Fibroblast of pulmonary artery (primary cell): ENCODE measurements around the gene LUZP2.

Experiments used
- DNase-seq: peaks from one replicate; pipeline ENCODE4 v3.0.0-alpha.2; 2010; ENCODE audit warnings: low read depth
- H3K4me3 ChIP-seq: replicated peaks from 2 replicates; pipeline ENCODE4 v1.5.1; 2011; ENCODE audit warnings: low read depth, mild to moderate bottlenecking, control low read depth, low read length, moderate library complexity
- CTCF ChIP-seq: IDR thresholded peaks from 2 replicates; pipeline ENCODE4 v1.5.1; 2011; ENCODE audit warnings: mild to moderate bottlenecking, control low read depth, low read length, inconsistent platforms; ENCODE audit errors: missing control alignments

Gene LUZP2

GRCh38 chr11:24489477-24489876, 7.4 kb upstream of the LUZP2 start:
- no peak overlapping the region for H3K4me3 ChIP-seq
- no peak for DNase-seq
- no peak for TF ChIP-seq CTCF

GRCh38 chr11:24496386-24496735, 492 bp upstream of the LUZP2 start:
- H3K4me3 ChIP-seq: peak overlapping the region; percentile 54
- DNase-seq: peak; percentile 16
- no peak for TF ChIP-seq CTCF

GRCh38 chr11:24497831-24498230, 978 bp downstream of the LUZP2 start:
- no peak for DNase-seq
- no peak for TF ChIP-seq CTCF
- no peak overlapping the region for H3K4me3 ChIP-seq

- TF ChIP-seq CTCF: no peak
- no peak for DNase-seq
- H3K4me3 ChIP-seq: no peak overlapping the region
These were observed 5.6 kb downstream of the LUZP2 start for GRCh38 chr11:24502425-24502824.

- peak; percentile 52 for TF ChIP-seq CTCF
- DNase-seq: peak; percentile 46
- no peak overlapping the region for H3K4me3 ChIP-seq
These were observed 12.3 kb downstream of the LUZP2 start for GRCh38 chr11:24509114-24509513.

GRCh38 chr11:24511511-24511910, 14.7 kb downstream of the LUZP2 start:
- H3K4me3 ChIP-seq: no peak overlapping the region
- DNase-seq: no peak
- no peak for TF ChIP-seq CTCF

- no peak for TF ChIP-seq CTCF
- no peak for DNase-seq
- H3K4me3 ChIP-seq: no peak overlapping the region
These were observed 16.8 kb downstream of the LUZP2 start for GRCh38 chr11:24513479-24514218.
